Measurements from ENCODE around the gene NCKIPSD.

Gene NCKIPSD

DNA sequence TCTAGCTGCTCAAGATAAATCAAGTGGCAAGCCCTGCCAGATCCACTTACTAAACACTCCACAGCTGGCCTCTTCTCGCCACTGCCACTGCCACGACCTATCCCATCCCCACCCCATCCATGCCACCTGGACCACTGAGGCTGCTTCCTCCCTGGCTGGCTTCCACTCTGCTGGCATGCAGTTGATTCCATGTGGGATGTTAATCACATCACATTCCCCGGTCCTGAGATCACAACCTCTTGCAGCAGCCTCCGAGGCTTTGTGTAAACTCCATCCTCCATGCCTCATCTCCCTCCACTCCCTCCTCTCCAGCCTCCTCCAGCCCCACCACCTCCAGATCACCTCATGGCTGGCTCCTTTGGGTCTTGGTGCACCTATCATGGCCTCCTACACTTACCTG is 7.7 kb downstream of the NCKIPSD start:
- no peak for DNase-seq

DNA sequence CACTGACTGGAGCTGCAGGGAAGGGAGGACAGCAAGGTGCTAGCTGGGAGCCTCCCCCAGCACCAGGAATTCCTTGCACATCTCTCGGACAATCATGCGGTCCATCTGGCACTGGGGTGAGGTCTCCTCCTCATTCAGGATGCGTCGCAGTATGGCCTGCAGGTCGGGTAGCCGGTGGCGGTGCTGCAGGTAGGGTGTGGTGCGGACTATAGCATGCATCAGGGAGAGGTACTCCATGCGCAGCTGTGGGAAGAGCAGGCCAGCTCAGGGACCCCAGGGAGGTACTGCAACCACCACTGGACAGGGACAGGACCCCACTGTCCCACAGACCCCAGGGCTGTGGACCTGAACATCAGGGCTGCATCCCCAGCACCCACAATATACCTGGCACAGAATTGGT is 11.2 kb downstream of the NCKIPSD start:
- no peak for DNase-seq

DNA sequence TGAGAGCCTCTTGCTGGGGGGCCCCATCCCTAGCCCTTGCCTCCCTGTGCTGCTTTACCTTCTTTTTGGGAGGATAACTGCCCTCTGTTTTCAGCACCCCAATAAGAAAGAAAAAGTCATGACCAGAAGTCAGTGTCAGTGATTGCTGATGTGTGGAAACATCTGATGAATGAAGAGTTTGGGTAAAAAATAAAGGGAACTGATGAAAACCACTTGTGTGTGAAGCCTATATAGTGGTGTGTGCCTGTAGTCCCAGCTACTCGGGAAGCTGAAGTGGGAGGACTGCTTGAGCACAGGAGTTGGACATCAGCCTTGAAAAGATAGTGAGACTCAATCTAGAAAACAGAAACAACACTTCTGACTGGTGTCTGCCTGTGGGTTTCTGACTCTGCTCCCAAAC is 13.2 kb downstream of the NCKIPSD start:
- DNase-seq, result no peak

DNA sequence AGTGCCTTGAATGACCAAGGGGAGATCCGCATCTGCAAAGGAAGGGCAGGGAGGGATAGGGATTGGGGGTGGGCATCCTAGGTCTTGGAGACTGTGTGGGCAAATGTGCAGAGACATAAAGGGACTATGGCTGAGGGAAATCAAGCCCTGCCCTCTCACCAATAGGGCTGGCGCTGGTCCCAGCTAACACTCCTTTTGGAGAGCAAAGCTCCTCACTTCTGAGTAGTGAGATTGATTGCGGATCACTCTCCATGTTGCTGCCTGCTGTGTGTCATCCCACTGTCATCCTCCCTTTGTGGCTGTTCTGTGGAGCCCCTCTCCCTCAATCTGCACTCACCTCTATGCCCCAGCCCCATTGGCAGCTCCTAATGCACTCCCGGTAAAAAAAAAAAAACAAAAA is 20.8 kb downstream of the NCKIPSD start:
- DNase-seq, result no peak

DNA sequence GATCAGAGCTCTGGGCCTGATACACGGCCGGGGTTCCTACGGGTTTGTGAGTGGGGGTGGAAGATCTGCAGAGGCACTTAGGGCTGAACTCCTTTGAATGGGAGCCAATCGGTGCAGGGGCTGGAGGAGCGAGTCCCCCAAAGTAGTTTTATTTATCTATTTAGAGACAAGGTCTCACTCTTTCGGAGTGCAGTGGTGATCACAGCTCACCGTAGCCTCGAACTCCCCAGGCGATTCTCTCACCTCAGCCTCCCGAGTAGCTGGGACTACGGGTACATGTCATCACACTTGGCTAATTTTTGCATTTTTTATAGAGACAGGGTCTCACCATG is 21.4 kb downstream of the NCKIPSD start:
- DNase-seq, result no peak

DNA sequence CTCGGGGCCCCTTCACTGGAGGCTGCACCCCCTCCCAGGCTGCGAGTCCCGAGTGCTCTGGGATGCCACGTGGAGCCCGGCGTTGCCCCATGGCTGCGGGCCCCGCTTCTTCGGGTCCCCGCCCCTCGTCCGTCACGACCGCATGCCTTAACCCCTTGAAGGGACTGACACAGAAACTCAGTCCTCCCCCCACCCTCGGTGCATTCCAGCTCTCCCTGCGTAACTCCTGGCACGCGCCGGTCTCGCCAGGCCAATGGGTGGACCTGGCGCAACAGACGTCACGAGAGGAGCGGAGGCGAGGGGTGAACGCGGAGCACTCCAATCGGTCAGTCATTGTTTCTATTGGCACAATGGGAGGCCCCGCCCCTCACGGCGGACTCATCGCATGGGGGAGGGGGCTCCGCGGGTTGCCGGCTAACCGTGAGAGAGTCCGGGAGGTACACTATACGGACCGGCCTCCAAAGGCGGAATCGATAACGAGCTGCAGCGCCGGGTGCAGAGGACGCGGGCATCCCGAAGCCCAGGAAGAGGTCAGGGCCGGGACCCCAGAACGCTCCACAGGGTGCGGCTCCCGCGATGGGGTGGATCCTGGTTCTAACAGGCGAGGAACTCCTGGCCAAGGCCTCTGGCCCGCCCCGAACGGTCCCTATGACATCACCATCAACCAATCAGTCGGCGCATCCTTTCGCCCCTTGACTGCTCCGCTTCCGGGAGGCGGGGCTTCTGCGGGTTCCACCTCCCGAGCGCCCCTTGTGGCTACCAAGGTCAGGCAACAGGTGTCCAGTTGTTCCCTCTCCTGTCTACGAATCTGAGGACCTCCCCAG is 22.0 kb downstream of the NCKIPSD start:
- DNase-seq, result peak; percentile 96 to 98 (median 96)

DNA sequence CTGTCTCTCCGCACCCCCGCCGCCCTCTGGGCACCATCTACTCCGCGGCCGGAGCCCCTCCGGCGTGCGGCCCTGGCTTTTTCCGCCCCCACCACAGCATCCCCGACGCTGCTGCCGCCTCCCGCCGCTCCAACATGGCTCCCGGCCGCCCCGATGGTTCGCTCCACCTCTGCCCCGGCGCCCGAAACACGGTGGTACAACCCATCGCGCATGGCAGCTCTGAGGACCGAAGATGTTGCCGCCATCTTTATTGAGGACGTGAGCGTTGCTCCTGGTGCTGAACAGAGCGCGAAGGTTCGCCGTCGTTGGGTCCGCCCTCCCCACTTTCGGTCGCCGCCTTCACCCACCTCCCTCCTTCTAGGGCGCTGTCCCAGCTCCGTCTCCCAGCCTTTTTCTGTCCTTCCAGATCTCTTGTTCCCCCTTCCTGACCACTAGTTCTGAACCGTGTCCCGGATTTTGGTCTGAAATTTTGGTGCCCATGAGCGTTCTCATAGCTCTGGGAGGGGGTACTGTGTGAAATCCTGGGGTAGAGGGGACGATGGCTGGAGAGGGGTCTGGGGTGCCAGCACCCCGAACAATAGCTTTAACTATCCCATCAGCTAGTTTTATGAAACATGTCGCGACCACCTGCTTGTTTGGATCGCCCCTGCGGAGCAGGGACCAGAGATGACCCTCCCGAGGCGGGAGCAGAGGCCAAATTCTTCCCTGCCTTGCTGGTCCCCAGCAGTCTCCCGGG is 22.8 kb downstream of the NCKIPSD start, which contains the start of gene CELSR3:
Gene CELSR3, minus strand, starts transcription at position 134 of the 736 bp plus-strand sequence. CDS start 252 bp downstream, outside the sequence.
- DNase-seq, result peak; percentile 65 to 85 (median 78)

DNA sequence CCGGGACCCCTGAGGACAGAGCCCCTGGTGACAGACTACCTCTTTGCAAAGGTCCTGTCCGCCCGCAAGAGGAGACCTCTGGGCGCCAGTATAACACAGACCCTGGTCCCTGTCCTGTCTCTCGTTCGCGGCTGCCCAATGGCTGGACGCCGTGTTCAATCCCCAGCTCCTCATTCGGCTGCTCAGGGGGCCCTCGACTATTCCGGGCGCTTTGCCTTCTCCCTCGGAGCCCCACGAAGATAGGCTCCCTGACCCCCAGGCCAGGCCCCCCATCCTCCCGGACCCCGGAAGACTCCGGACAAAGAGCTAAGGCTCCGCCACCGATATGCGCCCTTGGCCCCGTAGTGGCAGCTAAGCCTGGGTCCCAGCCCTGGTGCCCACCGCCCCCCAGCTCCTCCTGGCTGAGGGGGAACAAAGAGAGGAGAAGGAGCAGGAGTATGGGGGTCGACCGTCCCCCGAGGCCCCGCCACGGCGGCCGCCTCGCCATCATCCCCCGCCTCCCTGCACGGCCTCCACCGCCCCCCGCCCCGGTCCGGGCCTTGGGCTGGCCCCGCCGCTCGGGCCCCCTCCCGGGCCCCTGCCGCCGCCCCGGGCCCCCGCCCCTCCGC is 23.5 kb downstream of the NCKIPSD start:
- peak in 1 of 4 experiments; percentile 6 for DNase-seq

DNA sequence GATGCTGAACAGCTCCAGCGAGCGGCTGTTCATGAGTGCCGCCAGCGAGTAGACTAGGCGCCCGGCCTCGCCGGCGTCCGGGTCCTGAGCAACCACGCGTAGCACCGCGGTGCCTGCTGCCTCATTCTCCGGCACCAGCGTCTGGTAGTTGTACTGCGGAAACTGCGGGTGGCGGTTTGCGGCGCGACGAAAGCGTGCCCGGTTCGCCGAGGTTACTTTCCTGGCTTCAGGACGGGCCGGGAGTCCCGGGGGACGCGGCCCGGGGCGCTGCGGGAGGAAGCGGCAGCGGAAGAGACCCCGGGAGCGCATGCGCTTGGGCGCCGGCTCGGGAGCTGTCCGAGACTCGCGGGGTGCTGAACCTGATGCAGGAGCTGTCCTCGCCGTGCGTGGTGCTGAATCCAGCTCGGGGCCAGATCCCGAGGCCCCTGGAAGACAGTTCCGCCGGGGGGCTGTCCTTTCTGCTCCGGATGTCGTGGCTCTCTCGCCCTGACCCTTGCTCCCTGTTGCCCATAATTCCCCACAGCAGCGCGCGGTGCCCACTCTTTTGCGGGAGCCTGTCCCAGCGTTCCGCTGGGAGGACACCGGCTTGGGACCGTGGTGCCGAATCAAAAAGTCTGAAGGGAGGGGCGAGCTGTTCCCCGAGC is 24.1 kb downstream of the NCKIPSD start:
- peak; percentile 59 to 82 (median 72) for DNase-seq

DNA sequence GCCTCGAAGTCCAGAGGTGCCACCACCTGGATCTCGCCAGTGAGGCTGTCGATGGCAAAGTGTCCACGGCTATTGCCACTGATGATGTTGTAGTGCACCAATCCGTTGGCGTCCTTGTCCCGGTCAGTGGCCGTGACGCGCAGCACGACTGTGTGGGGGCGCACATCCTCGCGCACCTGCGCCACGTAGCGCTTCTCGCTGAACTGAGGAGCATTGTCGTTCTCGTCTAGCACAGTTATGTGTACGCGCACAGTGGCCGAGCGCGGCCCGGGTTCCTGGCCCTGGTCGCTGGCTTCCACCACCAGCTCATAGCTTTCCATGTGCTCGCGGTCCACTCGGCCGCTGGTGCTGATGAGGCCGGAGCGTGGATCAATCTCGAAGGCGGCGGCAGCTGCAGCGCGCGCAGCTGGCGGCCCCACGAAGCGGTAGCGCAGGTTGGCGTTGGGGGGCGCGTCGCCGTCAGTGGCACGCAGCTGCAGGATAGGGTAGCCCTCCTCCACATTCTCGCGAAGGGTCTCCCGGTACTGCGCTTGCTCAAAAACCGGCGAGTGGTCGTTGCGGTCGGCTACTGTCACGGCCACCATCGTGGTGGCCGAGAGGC is 24.8 kb downstream of the NCKIPSD start:
- no peak for DNase-seq

DNA sequence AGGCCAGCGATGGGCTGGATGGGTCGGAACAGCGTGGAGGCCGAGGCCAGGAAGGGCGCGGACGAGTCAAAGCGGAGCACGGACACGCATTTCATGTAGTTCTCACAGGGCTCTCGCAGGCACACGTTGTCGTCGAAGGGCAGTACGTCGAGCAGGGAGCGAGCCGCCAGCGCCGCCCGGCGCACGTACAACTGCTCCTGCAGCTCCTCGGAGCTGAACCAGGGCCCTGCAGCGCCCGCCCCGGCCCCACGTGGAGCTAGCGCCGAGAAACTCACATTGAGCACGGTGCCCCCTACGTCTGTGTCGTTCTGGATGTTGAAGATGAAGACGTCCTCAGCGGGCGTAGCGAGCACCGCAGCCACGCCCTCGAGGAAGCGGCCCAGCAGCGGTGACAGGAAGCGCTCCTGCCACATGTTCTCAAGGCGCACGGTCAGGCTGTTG is 28.9 kb downstream of the NCKIPSD start:
- DNase-seq, result peak in 1 of 4 experiments; percentile 24

DNA sequence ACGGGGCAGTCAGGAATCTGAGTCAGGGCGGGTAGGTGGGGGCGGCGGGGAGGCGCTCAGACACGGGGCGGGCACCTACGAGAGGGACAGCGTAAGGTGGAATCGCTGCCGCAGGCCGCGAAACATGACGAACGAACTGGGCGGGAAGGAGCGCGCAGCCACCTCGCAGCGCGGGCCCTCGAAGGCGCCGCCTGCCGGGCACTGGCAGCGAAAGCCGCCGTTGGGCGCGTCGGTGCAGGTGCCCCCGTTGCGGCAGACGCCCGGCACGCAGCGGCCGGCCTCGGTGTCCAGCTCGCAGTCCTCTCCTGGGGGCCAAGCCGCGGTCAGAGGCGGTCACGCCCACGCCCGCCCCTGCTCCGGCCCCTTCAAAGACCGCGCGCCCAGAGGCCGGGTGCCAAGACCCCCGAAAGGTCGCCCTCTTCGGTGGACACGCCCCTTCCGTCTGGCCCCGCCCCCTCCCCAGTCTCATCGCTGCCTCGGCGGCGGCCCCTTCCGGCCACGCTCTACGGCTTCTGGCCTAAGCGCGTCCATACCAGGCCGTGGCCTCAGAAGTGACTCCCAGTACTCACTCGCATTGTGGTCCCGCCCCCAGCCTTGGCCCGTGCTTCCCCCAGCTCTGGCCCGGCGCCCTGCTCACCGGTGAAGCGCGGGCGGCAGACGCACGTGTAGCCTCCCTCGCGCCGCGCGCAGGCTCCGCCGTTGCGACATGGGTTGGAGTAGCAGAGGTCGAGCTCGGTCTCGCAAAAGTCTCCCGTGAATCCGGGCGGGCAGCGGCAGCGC is 29.5 kb downstream of the NCKIPSD start:
- peak; percentile 80 to 91 (median 85) for DNase-seq

DNA sequence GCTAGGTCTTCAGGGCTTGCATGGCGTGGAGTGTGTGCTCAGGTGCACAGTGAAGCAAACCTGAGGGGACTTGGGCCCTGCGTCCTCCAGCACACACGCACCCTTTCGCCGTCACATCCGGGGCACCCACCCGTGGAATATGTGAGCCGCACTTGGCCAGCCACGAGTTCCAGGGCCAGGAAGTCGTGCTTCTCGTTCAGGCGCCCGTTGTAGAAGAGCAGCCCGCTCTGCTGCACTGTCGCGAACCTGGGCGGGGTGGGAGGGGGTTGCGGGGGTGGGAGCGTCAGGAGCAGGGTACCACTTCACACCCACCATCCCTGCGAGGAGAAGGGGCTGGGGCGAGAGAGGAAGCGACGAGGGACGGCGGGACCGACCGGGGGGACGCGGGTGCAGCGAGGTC is 30.1 kb downstream of the NCKIPSD start:
- DNase-seq, result peak in 3 of 4 experiments; percentile 14 to 38 (median 25)

DNA sequence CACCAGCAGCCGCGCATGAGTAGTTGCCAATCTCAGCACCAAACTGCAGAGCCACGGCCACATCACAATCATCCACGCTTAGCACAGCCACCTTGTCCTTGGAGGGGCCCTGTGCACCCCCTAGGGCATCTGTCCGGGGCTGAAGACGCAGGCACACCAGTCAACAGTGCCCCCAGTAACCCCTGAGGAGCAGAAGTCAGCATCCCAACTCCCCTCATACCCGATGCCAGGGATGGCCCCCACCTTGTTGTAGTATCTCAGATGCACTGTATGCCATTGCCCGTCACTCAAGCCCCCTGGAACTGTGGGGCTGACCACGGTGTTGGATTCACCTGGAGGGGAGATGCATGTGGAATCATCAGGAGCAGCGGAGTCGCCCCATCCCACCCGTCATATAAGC is 30.7 kb downstream of the NCKIPSD start:
- DNase-seq, result no peak

DNA sequence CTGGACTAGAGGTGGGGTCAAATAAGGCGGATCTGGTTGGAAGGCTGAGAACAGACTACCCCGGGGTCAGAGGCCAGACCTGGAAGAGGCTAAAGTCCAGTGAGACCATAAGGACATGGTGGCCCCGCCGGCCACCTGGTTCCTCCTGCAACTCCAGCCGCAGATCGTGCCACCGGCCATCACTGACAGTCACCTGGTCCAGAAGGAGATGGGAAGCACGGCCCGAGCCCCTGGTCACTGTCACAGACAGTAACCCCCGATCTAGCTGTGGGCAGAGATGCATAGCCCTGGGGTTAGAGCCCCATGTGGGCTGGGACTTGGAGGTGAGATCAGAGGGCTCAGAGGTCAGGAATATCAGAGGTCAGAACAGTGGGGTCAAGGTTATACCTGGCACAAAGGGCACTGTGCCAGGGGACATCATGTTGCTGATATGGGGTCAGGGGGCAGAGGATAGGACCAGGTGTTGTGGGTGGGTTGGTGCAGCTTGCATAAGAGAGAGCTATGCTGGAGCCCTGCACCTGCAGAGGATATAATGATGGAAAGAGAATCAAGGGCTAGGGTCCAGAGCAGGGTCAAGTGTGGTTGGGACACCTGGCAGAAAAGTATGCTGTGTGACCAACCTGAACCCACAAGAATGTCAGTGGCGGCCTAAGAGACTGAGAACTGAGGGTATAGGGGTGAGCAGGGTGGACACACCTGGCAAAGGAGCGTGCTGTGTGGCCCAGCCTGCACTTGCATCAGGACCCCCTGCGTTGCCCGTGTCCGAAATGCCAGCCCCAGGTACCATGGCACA is 32.6 kb downstream of the NCKIPSD start:
- DNase-seq, result no peak

DNA sequence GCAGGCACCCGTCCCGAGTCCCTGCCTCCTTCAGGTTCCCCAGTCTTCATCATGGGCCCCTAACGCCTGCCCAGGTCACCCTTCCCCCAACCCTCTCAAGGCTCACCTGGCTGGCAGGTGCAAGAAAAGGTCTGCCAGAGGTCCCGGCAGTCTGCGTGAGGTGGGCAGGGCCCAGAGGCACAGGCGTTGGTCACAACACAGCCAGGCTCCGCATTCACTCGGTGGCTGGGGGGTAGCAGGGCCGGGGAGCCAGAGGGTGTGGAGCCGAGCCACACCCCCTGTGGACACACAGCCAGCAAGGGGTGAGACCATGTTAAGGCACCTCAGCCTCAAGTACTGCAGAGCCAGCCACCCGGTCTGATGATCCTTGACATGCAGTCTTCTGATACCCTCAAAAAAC is 33.9 kb downstream of the NCKIPSD start:
- DNase-seq, result no peak

DNA sequence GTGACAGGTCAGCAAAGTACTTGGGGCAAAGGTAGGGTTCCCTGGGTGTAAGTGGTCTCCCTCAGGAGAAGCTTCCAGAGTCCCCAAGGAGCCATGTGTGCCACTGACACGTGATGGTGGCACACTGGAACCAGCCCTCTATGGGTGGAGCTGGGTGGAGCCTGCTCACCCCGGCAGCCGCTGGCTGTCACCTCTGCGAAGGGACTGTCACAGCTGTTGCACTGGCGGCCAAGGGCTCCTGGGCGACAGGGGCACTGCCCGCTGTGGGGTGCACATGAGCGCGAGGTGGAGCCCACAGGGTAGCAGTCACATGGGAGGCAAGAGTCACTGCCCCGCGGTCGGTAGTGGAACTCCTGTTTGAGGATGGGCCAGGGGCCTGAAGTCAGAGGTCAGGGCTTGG is 35.0 kb downstream of the NCKIPSD start:
- DNase-seq, result no peak

DNA sequence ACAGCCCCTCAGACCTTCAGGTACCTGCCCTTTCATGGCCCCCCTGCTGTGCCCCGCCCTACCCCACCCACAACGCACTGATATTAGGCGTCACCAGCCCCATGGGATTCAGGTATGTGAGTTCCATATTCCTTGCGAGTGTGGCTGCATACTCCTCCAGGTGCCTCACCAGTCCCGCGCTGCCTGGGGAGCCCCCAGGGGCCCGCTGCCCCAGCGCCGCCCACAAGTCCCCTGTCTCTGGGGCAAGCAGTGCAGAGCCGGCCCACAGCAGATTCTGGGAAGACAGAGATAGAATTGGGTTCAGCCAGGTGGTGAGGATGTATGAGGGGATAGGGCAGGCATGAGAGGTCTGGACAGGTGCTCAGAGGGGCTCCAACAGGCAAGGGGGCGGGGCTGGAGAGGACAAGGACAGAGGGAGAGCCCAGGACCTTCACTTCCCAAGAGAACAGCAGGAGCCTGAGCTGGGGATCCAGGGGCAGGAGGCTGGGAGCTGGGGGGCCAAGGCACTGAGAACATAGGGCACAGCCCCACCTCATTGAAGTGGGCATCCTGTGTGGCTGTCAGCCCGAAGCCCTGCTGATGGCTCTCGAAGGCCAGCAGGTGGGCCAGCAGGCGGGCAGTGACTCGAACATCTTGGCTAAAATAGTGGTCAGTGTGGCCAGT is 37.4 kb downstream of the NCKIPSD start:
- DNase-seq, result no peak

DNA sequence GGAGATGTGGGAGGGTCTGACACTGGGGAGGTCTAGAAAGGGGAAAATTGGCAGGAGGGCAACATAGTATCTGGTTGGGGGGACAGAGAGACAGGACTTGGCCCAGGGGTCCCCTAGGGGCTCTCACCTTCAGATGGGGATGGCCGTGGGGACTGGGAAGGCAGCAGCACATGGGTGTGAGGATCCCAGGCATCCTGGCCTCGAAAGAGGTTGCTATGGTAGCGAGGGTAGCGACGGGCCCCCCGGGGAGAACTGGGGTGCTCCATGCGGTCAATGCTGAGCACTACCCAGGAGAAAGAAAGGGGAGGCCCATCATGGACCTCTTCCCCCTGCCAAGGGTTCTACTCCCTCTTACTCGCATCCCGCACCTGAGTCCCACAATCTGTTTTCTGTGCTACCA is 38.0 kb downstream of the NCKIPSD start:
- DNase-seq, result no peak

All from suppressor macrophage (primary cell).